Stomach (tissue), 9 donors: ENCODE results near the gene DRC3. TPM values are rescaled to one million over a fixed set of nuclear protein-coding genes. Genes with fewer than 3 reads are reported as not detected.

Experiments used
- DNase-seq, 2 donors: peaks; one replicate each; pipeline versions ENCODE4 v3.0.0 to v3.0.0-alpha.2; 2013 to 2019
- H3K27ac ChIP-seq, 5 donors: fragments of 200-600 bp in 4 of 5; sonication (generic) in 4 of 5; one replicate each; pipeline ENCODE4 v1.5.1; 2013 to 2019; ENCODE audit warnings: mild to moderate bottlenecking in 1 of 5, moderate library complexity in 1 of 5
- H3K27me3 ChIP-seq, 3 donors: fragments of 200-600 bp; sonication (generic); one replicate each; pipeline ENCODE4 v1.5.1; 2017 to 2019; ENCODE audit warnings: mixed run types in 1 of 3
- H3K36me3 ChIP-seq, 4 donors: fragments of 200-600 bp; sonication (generic); 1 replicate in 3 of 4; 2 replicates in 1 of 4; pipeline ENCODE4 v1.5.1; 2016 to 2019
- H3K4me1 ChIP-seq, 4 donors: fragments of 200-600 bp; sonication (generic); one replicate each; pipeline ENCODE4 v1.5.1; 2016 to 2019
- H3K4me3 ChIP-seq, 4 donors: fragments of 200-600 bp; sonication (generic) in 3 of 4; one replicate each; pipeline ENCODE4 v1.5.1; 2016 to 2019; ENCODE audit warnings: mild to moderate bottlenecking in 1 of 4
- H3K9me3 ChIP-seq, 4 donors: fragments of 200-600 bp; sonication (generic); one replicate each; pipeline ENCODE4 v1.5.1; 2016 to 2019
- CTCF ChIP-seq, 7 experiments: fragments of 450-650 bp in 4 of 7; fragments of 200-600 bp in 3 of 7; sonication (generic) in 3 of 7; IDR thresholded peaks; one replicate each; pipeline ENCODE4 v1.5.1; 2016 to 2019; ENCODE audit warnings: antibody characterized with exemption in 7 of 7, control low read depth in 2 of 7, mild to moderate bottlenecking in 1 of 7
- EP300 ChIP-seq: sonication (generic); formaldehyde crosslinking; IDR thresholded peaks from one replicate; pipeline ENCODE4 v1.6.1; 2017; ENCODE audit warnings: antibody characterized with exemption
- POLR2A ChIP-seq, 4 donors: fragments of 450-650 bp; IDR thresholded peaks; one replicate each; pipeline ENCODE4 v1.6.1; 2016; ENCODE audit warnings: antibody characterized with exemption in 4 of 4, control low read depth in 2 of 4, mild to moderate bottlenecking in 1 of 4, moderate library complexity in 1 of 4
- POLR2AphosphoS5 ChIP-seq, 3 donors: sonication (generic); formaldehyde crosslinking; IDR thresholded peaks; one replicate each; pipeline ENCODE4 v1.6.1; 2016; ENCODE audit warnings: antibody characterized with exemption in 3 of 3
- WGBS, 5 donors: extraction: QIAGEN DNeasy Blood & Tissue Kit in 3 of 5; methylation state at CpG; one replicate each; pipeline versions ENCODE4 v1.1.5 to v1.1.7; 2013 to 2018; 5-methylcytosine and 5-hydroxymethylcytosine counted together
- intact Hi-C: fragments of 100-400 bp; cut with DNase I; formaldehyde crosslinking; loops from one replicate; pipeline ENCODE4 v1.15.1; 2023; ENCODE audit warnings: low total_unique reads
- polyA plus RNA-seq, 3 donors: library from polyadenylated mRNA; stranded (reverse); fragments of 200-250 nt; gene quantifications; one replicate each; pipeline ENCODE4 v1.2.3, GENCODE V29; 2013
- total RNA-seq, 5 donors: library from RNA; depleted of rRNA; stranded (reverse); fragments of >200 nt; gene quantifications; one replicate each; pipeline versions ENCODE4 v1.1.0 to v1.2.3, GENCODE V29; 2014 to 2016
- donor health status: healthy with polysubstance abuse.
- donor health status: Bipolar disorder and iron deficiency.
- donor health status: healthy.

The DRC3 gene
- total and polyA plus RNA-seq, 8 donors = 1.1 to 16.5 (median 1.7) TPM; not detected in 1

- H3K27me3 ChIP-seq = no peaks in the 10 kb centered on the region
- H3K4me1 ChIP-seq = peaks cover 31 to 100% (median 70%) of the 10 kb centered on the region in 4 donors
- no peaks in the 10 kb centered on the region for H3K9me3 ChIP-seq
- no peak for DNase-seq
- 45 to 57% (median 54%) methylated on average over 3 of the region's 3 CpGs for WGBS, 5 donors
- H3K27ac ChIP-seq = peak overlapping the region; percentile 24 to 73 (median 42)
- intact Hi-C loops = no loop called here
- H3K4me3 ChIP-seq = no peak overlapping the region
- TF ChIP-seq POLR2A (IDR thresholded peaks at IDR 0.05) = no peak
- no peak for TF ChIP-seq POLR2AphosphoS5 (IDR thresholded peaks at IDR 0.05)
- no peak for TF ChIP-seq EP300
- no peak for TF ChIP-seq CTCF (IDR thresholded peaks at IDR 0.05)
- H3K36me3 ChIP-seq = no peaks in the 10 kb centered on the region
Observed at GRCh38 chr17:17943281-17943984, 29.2 kb upstream of the DRC3 start.

GRCh38 chr17:17944242-17944641 lies 28.4 kb upstream of the DRC3 start:
- intact Hi-C loops = no loop called here
- peaks cover 31 to 100% (median 74%) of the 10 kb centered on the region in 4 donors for H3K4me1 ChIP-seq
- no peaks in the 10 kb centered on the region for H3K27me3 ChIP-seq
- TF ChIP-seq POLR2A (IDR thresholded peaks at IDR 0.05) (no peak), POLR2AphosphoS5 (IDR thresholded peaks at IDR 0.05) (no peak), CTCF (IDR thresholded peaks at IDR 0.05) (no peak), EP300 (no peak)
- DNase-seq = no peak
- no peaks in the 10 kb centered on the region for H3K9me3 ChIP-seq
- H3K36me3 ChIP-seq = no peaks in the 10 kb centered on the region
- WGBS, 5 donors = 74 to 88% (median 85%) methylated on average over 7 of the region's 7 CpGs
- no peak overlapping the region for H3K4me3 ChIP-seq
- H3K27ac ChIP-seq = peak overlapping the region in 2 of 5 donors; percentile 60 to 73

- H3K27ac ChIP-seq = peak overlapping the region in 2 of 5 donors; percentile 60 to 73
- intact Hi-C loops = no loop called here
Observed at GRCh38 chr17:17944743-17945142, 27.9 kb upstream of the DRC3 start.

GRCh38 chr17:17946093-17946492 lies 26.6 kb upstream of the DRC3 start:
- 63 to 97% (median 81%) methylated on average over 3 of the region's 3 CpGs for WGBS, 5 donors
- H3K36me3 ChIP-seq = no peaks in the 10 kb centered on the region
- no peaks in the 10 kb centered on the region for H3K9me3 ChIP-seq
- TF ChIP-seq POLR2A (IDR thresholded peaks at IDR 0.05) = no peak
- TF ChIP-seq CTCF (IDR thresholded peaks at IDR 0.05) = no peak
- no peak for TF ChIP-seq EP300
- no peak for TF ChIP-seq POLR2AphosphoS5 (IDR thresholded peaks at IDR 0.05)
- peak overlapping the region in 1 of 5 donors; percentile 60 for H3K27ac ChIP-seq
- no peak for DNase-seq
- H3K27me3 ChIP-seq = no peaks in the 10 kb centered on the region
- H3K4me3 ChIP-seq = no peak overlapping the region
- intact Hi-C loops = no loop called here
- H3K4me1 ChIP-seq = peaks cover 21 to 100% (median 71%) of the 10 kb centered on the region in 4 donors

More at GRCh38 chr17:17944743-17945142, 27.9 kb upstream of the DRC3 start:
- Histone ChIP-seq H3K4me3 (no peak overlapping the region), H3K36me3 (no peaks in the 10 kb centered on the region), H3K27me3 (no peaks in the 10 kb centered on the region), H3K9me3 (no peaks in the 10 kb centered on the region), H3K4me1 (peaks cover 31 to 100% (median 76%) of the 10 kb centered on the region in 4 donors)
- DNase-seq = no peak
- TF ChIP-seq EP300 (no peak), CTCF (IDR thresholded peaks at IDR 0.05) (no peak), POLR2A (IDR thresholded peaks at IDR 0.05) (no peak), POLR2AphosphoS5 (IDR thresholded peaks at IDR 0.05) (no peak)
- 80 to 94% (median 90%) methylated on average over 11 of the region's 11 CpGs for WGBS, 5 donors
